Activated CD4-positive, alpha-beta memory T cell treated with anti-CD3 and anti-CD28 coated beads, Interleukin-2, amount 10 ng/mL, durations not matched to agents 7 days and 5 days (primary cell): ENCODE measurements around the gene RGL2. TPM values are rescaled to one million over a fixed set of nuclear protein-coding genes. Genes with fewer than 3 reads are reported as not detected.

ENCODE experiments used
- CTCF ChIA-PET: fragments of 350-600 bp; sonication (Branson Sonifier 250); formaldehyde crosslinking; loops from one replicate; lab custom pipeline; 2021; ENCODE audit warnings: antibody characterized with exemption, inconsistent platforms; lab: Charles Lee
- POLR2A ChIA-PET: fragments of 350-600 bp; sonication (Branson Sonifier 250); formaldehyde crosslinking; loops from one replicate; lab custom pipeline; 2021; ENCODE audit warnings: antibody characterized with exemption; lab: Charles Lee
- DNase-seq: peaks from one replicate; pipeline ENCODE4 v3.0.0-alpha.2; 2020
- H3K27ac Mint-ChIP-seq: one replicate; pipeline ENCODE4 v1.8.0; 2021; ENCODE audit warnings: mild to moderate bottlenecking, mixed read lengths
- H3K27me3 Mint-ChIP-seq: one replicate; pipeline ENCODE4 v1.8.0; 2021; ENCODE audit warnings: mixed read lengths
- H3K36me3 Mint-ChIP-seq: one replicate; pipeline ENCODE4 v1.8.0; 2021; ENCODE audit warnings: low read depth, mixed read lengths
- H3K4me1 Mint-ChIP-seq: one replicate; pipeline ENCODE4 v1.8.0; 2021; ENCODE audit warnings: mixed read lengths
- H3K4me3 Mint-ChIP-seq: one replicate; pipeline ENCODE4 v1.8.0; 2021; ENCODE audit warnings: mild to moderate bottlenecking, mixed read lengths
- H3K9me3 Mint-ChIP-seq: one replicate; pipeline ENCODE4 v1.8.0; 2021; ENCODE audit warnings: mixed read lengths
- total RNA-seq, 2 experiments: library from RNA; stranded (reverse); gene quantifications; one replicate each; pipeline ENCODE4 v1.2.3, GENCODE V29; 2021

RGL2 gene
- total RNA-seq, 2 experiments from 2014 or later, result 44.3 to 45.1 TPM

- no peaks in the 10 kb centered on the region for H3K9me3 Mint-ChIP-seq
- CTCF ChIA-PET, result interaction anchor here (0.6 kb wide), 1 partner anchor 14 kb away, joined by 4 read pairs; no protein-coding TSS in a partner anchor
- H3K4me3 Mint-ChIP-seq, result no peak overlapping the region
- H3K4me1 Mint-ChIP-seq, result peaks cover 8% of the 10 kb centered on the region
- H3K27ac Mint-ChIP-seq, result no peak overlapping the region
- POLR2A ChIA-PET, result no interaction called here
- H3K27me3 Mint-ChIP-seq, result peaks cover 28% of the 10 kb centered on the region
- DNase-seq, result no peak
- no peaks in the 10 kb centered on the region for H3K36me3 Mint-ChIP-seq
Observed at GRCh38 chr6:33241968-33242367, 56.8 kb downstream of the RGL2 start.

Other genes starting within 250 kb of the RGL2 start
- 100 to 1,000 TPM; 173 to 176 TPM for gene HLA-DPA1, start 225.3 kb downstream of the RGL2 start, total RNA-seq
- gene HLA-DPB1, start 223.0 kb downstream of the RGL2 start, total RNA-seq, result 10 to 100 TPM; 89.8 to 95.6 TPM
- gene COL11A2, start 106.5 kb downstream of the RGL2 start, total RNA-seq, result under 1 TPM; 0.53 to 0.60 TPM
- gene RXRB, start 98.3 kb downstream of the RGL2 start, total RNA-seq, result 10 to 100 TPM; 44.0 to 45.0 TPM
- 10 to 100 TPM; 52.8 to 53.8 TPM for gene SLC39A7, start 98.1 kb downstream of the RGL2 start, total RNA-seq
- 10 to 100 TPM; 11.4 to 13.0 TPM for gene HSD17B8, start 94.3 kb downstream of the RGL2 start, total RNA-seq
- 10 to 100 TPM; 29.7 to 32.1 TPM for gene RING1, start 90.4 kb downstream of the RGL2 start, total RNA-seq
- gene VPS52, start 27.1 kb downstream of the RGL2 start, total RNA-seq, result 10 to 100 TPM; 53.1 to 59.7 TPM
- gene RPS18, start 26.9 kb downstream of the RGL2 start, total RNA-seq, result 1,000 to 10,000 TPM; 2,403 to 2,442 TPM
- gene B3GALT4, start 21.8 kb downstream of the RGL2 start, total RNA-seq, result 10 to 100 TPM; 25.2 to 26.5 TPM
- 10 to 100 TPM; 37.5 to 41.7 TPM for gene WDR46, start 9.7 kb downstream of the RGL2 start, total RNA-seq
- gene PFDN6, start 9.3 kb downstream of the RGL2 start, total RNA-seq, result 10 to 100 TPM; 63.5 to 65.0 TPM
- 100 to 1,000 TPM; 243 to 249 TPM for gene TAPBP, start 15.1 kb upstream of the RGL2 start, total RNA-seq
- 10 to 100 TPM; 16.5 to 18.0 TPM for gene ZBTB22, start 18.8 kb upstream of the RGL2 start, total RNA-seq
- gene DAXX, start 24.0 kb upstream of the RGL2 start, total RNA-seq, result 100 to 1,000 TPM in 1 of 2 experiments, 10 to 100 TPM in 1; 95.7 to 103 TPM
- gene KIFC1, start 92.9 kb upstream of the RGL2 start, total RNA-seq, result 100 to 1,000 TPM; 125 to 127 TPM
- 10 to 100 TPM; 46.4 to 51.4 TPM for gene PHF1, start 112.1 kb upstream of the RGL2 start, total RNA-seq
- gene CUTA, start 119.2 kb upstream of the RGL2 start, total RNA-seq, result 100 to 1,000 TPM; 243 TPM
- 10 to 100 TPM; 35.3 to 39.7 TPM for gene SYNGAP1, start 121.1 kb upstream of the RGL2 start, total RNA-seq
- gene ZBTB9, start 155.6 kb upstream of the RGL2 start, total RNA-seq, result 1 to 10 TPM; 6.9 to 7.4 TPM